Measurements from ENCODE around the gene PPP1R3F.
"Not testable (repeated sequence)": the region's sequence is repeated elsewhere in the genome, so short reads cannot be mapped to it uniquely, and the experiment has no call there.

PPP1R3F gene

GRCh38 chrX:49307775-49308174 is 38.2 kb downstream of the PPP1R3F start:
- in situ Hi-C loops (cut with HindIII; ENCODE audit: low sequenced_read_pairs) = not testable (repeated sequence)

- in situ Hi-C loops (cut with HindIII; ENCODE audit: low sequenced_read_pairs) = no loop called here
These were observed 39.1 kb downstream of the PPP1R3F start for GRCh38 chrX:49308604-49309269.

DNA sequence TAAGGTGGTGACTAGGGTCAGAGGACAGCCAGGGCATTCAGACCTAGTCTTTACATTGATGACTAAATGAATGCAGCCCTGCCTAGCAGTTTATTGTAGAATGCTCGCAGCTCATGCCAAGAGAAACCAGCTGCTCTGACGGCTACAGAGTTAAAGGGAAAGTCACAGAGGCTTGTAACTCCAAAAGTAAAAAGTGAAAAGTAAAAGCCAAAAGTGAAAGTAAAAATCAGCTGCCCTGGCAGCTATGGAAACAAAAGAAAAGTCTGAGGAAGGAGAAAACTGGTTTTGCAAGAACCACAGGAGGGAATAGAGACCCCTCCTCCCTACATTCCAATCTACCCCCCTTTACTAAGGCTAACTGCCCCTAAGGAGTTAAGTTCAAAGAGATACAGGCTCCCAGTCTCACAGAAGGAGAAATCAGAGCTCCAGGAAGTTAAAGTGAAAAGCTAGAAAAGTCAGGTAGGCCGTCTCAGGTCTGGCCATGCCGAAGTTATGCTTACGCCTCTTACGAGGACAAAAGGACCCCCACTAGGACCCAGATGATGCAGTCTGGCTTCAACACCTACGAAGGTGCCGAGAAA is 39.9 kb downstream of the PPP1R3F start:
- in situ Hi-C loops (cut with HindIII; ENCODE audit: low sequenced_read_pairs) = no loop called here

- in situ Hi-C loops (cut with HindIII; ENCODE audit: low sequenced_read_pairs) = no loop called here
These were observed 40.8 kb downstream of the PPP1R3F start for GRCh38 chrX:49310371-49310770.

DNA sequence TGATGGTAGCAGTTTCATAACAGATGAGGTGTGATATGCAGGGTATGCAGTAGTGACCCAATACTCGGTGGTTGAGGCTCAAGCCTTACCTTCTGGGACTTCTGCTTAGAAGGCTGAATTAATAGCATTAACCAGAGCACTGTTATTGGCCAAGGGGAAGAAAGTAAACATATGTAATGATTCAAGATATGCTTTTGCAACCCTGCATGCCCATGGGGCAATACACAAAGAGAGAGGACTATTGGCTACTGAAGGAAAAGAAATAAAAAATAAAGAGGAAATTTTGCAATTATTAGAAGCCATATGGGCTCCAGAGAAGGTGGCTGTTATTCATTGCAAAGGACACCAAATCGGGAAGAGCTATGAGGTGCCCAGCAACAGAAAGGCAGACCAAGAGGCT is 42.6 kb downstream of the PPP1R3F start:
- in situ Hi-C loops (cut with HindIII; ENCODE audit: low sequenced_read_pairs) = no loop called here

GRCh38 chrX:49316085-49316484 is 46.5 kb downstream of the PPP1R3F start:
- in situ Hi-C loops (cut with HindIII; ENCODE audit: low sequenced_read_pairs) = no loop called here

DNA sequence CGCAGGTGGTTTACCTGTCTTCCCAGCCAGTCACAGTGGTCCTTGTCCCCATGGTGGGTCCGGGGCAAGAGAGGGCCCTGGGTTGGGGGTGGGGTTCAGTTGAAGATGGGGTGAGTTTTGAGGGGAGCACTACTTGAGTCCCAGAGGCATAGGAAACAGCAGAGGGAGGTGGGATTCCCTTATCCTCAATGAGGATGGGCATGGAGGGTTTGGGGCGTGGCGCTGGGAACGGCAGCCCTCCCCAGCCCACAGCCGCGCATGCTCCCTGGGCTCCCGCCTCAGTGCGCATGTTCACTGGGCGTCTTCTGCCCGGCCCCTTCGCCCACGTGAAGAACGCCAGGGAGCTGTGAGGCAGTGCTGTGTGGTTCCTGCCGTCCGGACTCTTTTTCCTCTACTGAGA is 52.1 kb downstream of the PPP1R3F start, which contains the start of gene GAGE12J:
Gene GAGE12J (plus strand): TSS at position 301 of the 400 bp plus-strand sequence. CDS start 1,157 bp downstream, outside the sequence.
- in situ Hi-C loops (cut with HindIII; ENCODE audit: low sequenced_read_pairs) = not testable (repeated sequence)

DNA sequence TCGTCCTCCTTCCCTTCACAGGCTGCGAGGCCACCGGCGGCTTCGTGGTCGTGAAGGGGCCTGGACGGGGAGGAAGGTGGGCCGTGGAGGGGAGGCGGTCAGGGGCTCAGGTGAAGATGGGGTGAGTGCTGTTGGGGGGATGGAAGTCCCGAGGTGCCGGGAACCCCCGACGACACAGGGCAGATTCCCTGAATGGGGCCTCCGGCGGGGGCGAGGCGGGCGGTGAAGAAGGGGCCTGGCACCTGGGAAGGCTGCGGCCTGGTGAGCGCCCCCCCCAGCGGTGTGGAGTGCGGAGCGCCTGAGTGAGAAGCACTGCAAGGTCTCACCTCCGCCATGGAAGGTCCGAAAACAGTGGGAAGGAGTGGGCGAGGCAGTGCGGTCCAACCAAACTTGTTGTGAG is 52.7 kb downstream of the PPP1R3F start:
- in situ Hi-C loops (cut with HindIII; ENCODE audit: low sequenced_read_pairs) = not testable (repeated sequence)

DNA sequence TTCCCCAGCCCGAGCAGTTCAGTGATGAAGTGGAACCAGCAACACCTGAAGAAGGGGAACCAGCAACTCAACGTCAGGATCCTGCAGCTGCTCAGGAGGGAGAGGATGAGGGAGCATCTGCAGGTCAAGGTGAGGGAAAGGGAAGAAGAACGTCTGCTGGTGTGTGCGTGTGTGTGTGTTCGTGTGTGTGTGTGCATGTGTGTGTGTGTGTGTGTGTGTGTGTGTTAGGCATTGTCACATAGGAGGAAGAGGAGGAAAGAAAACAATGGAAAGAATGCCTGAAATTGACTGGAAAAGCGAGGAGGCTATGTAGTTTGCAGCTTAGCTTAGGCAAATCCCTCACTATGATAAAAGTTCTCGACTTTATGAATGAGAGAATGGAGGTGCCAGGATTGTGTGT is 54.1 kb downstream of the PPP1R3F start:
- in situ Hi-C loops (cut with HindIII; ENCODE audit: low sequenced_read_pairs) = not testable (repeated sequence)

- in situ Hi-C loops (cut with HindIII; ENCODE audit: low sequenced_read_pairs) = not testable (repeated sequence)
These were observed 60.8 kb downstream of the PPP1R3F start for GRCh38 chrX:49330421-49330820.

DNA sequence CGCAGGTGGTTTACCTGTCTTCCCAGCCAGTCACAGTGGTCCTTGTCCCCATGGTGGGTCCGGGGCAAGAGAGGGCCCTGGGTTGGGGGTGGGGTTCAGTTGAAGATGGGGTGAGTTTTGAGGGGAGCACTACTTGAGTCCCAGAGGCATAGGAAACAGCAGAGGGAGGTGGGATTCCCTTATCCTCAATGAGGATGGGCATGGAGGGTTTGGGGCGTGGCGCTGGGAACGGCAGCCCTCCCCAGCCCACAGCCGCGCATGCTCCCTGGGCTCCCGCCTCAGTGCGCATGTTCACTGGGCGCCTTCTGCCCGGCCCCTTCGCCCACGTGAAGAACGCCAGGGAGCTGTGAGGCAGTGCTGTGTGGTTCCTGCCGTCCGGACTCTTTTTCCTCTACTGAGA is 61.7 kb downstream of the PPP1R3F start, which contains the start of gene GAGE13:
Gene GAGE13 (plus strand): TSS at position 301 of the 400 bp plus-strand sequence. CDS start 1,156 bp downstream, outside the sequence.
- in situ Hi-C loops (cut with HindIII; ENCODE audit: low sequenced_read_pairs) = not testable (repeated sequence)

GRCh38 chrX:49331841-49332240 is 62.2 kb downstream of the PPP1R3F start:
- in situ Hi-C loops (cut with HindIII; ENCODE audit: low sequenced_read_pairs) = not testable (repeated sequence)

All from endothelial cell of hepatic sinusoid (primary cell).